Smooth muscle cell of the brain vasculature (primary cell): ENCODE data around the gene SLC39A3.

Source experiments
- DNase-seq: peaks from one replicate; pipeline ENCODE4 v3.0.0-alpha.2; 2012; ENCODE audit warnings: low read depth, low spot score

Gene SLC39A3

GRCh38 chr19:2703077-2703437, 36.8 kb downstream of the SLC39A3 start:
- DNase-seq, result no peak

- peak; percentile 13 for DNase-seq
These were observed 37.4 kb downstream of the SLC39A3 start, which contains the start of gene GNG7 for GRCh38 chr19:2702170-2703076. TSS of gene GNG7 (minus strand) at chr19:2702694. CDS start at chr19:2520688, 182,006 bp downstream.

- DNase-seq, result no peak
These were observed 38.3 kb downstream of the SLC39A3 start for GRCh38 chr19:2701361-2702169.

GRCh38 chr19:2700660-2701360, 39.0 kb downstream of the SLC39A3 start:
- no peak for DNase-seq

GRCh38 chr19:2699413-2700140, 40.2 kb downstream of the SLC39A3 start:
- no peak for DNase-seq

- no peak for DNase-seq
These were observed 45.6 kb downstream of the SLC39A3 start for GRCh38 chr19:2694196-2694595.

- no peak for DNase-seq
These were observed 46.2 kb downstream of the SLC39A3 start for GRCh38 chr19:2693492-2694160.

GRCh38 chr19:2691951-2692350, 47.9 kb downstream of the SLC39A3 start:
- no peak for DNase-seq

- DNase-seq, result no peak
These were observed 49.0 kb downstream of the SLC39A3 start for GRCh38 chr19:2690856-2691255.

- no peak for DNase-seq
These were observed 53.5 kb downstream of the SLC39A3 start for GRCh38 chr19:2686360-2686759.

- no peak for DNase-seq
These were observed 54.6 kb downstream of the SLC39A3 start for GRCh38 chr19:2685204-2685704.

- DNase-seq, result no peak
These were observed 56.3 kb downstream of the SLC39A3 start for GRCh38 chr19:2683430-2684003.
